SHP77 treated with DMSO at 0.1 percent for 48 hours (cell line): ENCODE measurements around the gene TRAF7.
"Not testable (repeated sequence)": the region's sequence is repeated elsewhere in the genome, so short reads cannot be mapped to it uniquely, and the experiment has no call there.

Experiments
- DNase-seq: peaks from one replicate; lab custom pipeline; 2025; lab: John Stamatoyannopoulos, UW

The TRAF7 gene

DNA sequence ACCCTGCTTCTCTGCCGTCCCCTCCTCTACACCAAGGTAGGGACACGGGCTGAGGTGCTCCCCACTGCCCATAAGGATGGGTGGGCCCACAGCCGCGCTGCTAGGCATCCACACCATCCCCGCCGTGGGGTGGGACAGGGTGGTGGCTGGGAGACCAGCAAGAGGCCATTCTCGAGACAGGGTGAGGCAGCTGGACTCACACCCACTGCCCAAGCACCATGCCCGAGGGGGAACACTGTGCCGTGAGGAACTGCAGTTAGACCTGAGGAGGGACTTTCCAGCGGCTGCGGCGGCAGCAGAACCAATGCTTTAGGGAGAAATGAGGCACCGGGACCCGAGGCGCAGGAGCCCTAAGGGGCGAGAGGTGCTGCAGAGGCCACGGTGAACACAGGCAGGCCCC is 33.2 kb upstream of the TRAF7 start:
- DNase-seq = no peak

DNA sequence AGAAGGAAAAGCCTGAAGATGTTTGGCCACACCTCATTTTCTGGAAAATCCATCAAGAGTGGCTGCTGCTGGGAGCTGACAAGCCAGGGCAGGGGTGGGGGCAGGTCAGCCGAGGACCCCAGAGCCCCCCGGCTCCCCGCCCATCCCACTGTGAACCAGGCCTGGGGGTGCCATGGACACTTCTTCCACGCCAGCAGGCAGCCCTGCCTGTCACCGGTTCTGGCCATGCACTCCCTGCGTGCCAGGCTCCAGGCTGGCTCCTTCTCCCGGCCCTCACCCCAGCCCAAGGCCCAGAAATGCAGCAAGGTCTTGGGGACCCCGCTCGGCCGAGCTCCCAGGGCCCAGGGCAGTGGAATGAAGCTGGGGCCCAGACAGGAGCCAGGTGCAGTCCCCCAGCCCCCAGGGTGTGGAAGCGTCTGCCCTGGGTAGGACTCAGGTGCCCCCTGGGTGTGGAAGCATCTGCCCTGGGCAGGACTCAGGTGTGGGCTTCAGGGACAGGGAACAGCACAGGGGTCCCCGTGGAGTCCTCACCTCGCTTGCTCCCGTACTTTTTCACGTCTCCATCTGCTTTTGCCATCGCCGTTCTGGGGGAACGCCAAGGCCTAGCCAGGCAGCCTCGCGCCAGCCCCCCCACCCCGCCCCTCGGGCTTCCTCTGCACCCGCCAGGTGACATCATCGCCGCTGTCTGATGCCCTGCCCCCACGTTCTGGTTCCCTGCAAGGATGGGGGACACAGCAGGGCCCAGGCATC is 32.5 kb upstream of the TRAF7 start:
- DNase-seq = not testable (repeated sequence)

DNA sequence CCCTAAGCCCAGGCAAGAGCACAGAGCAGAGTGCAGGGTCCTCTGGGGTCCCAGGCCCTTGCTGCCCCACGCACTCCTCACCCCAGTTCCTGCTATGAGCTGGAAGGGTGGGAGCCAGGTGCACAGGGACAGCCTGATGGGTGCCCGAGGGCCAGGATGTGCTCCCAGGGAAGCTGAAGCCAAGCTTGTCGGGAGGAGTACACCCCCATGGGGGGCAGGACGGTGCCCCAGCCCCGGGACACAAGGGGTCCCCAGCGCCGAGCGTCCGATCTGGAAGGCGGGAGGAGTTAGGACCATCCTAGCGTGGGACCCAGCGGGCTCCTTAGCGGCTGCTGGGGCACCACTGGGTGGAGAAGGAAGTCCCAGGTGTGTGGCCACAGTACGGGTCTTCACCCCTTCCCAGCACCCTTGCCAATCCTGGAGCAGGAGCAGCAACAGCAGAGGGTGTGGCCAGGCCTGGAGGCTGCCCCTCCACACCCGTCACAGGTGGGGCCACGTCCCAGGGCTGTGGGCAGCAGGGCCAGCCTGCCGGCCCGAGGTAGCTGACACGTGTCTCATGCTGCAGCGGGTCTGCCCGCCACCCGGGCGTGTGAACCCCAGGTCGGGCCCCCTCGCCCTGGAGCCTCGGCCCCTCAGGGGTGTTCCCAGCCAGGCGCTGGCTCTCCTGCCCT is 31.7 kb upstream of the TRAF7 start:
- DNase-seq = not testable (repeated sequence)

DNA sequence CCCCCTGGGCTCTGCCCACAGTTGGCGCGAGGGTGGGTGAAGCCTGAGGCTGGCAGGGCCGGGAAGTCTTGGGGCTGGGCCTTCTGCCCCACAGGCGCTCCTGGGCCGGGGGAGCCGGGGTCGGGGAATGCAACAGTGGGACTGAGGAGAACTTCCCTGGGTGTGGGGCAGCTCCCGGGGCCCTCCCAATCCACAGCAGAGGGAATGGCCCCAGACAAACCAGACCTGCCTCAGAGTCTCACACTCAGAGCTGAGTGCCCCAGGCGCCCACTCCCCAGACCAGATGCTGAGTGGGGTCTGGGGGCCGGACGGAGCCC is 31.2 kb upstream of the TRAF7 start:
- DNase-seq = not testable (repeated sequence)

DNA sequence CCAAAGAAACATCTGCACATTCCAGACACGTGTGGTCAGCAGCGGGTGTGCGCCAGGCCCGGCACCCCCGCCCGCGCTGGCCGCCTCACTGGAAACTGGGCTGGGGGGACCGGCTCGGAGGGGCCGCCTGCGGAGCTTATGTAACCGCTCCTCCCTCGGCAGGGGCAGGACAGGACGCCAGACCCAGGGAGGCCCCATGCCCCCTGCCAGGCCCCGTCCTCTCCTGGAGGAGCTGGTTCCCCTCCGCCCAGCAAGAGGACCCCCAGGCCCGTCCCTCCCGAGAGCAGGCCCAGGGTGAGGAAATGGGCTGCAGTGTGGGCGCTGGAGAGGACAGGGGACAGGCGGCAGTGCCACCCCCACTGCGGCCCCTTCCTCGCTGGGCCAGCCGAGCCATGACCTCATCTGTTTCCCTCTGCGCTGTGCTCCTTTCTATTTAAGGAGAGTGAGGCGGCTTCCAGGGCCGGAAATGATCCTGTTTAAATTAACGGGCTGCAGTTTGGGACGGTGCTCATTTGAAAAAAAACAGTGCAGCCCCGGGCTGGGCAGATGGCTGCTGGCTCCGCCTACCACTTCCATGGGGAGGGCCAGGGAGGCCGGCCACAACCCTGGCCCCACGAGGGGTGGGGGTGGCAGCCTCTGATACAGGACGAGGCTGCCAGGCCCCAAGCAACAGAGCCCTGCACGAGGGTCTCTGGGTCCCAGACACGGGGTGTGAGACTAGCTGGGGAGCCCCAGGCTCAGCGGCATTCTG is 30.7 kb upstream of the TRAF7 start:
- peak; percentile 46 for DNase-seq

DNA sequence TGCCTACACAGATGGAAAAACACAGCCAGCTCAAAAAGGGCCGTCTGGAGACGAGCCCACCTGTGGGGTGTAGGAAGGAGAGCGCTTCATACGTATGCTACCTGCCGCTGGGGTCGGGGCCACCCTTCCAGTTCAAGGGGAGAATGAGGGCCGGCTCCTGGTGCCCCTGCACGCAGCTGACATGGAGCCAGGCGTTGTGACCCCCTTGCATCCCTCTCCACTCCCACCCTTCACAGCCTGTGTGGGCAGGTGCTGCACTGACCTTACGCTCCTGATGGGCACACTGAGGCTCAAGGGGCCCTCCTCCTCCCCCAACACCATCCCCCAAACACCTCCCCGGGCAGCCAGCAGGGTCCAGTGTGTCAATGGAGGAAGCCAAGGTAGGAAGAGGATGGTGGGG is 30.0 kb upstream of the TRAF7 start:
- not testable (repeated sequence) for DNase-seq

DNA sequence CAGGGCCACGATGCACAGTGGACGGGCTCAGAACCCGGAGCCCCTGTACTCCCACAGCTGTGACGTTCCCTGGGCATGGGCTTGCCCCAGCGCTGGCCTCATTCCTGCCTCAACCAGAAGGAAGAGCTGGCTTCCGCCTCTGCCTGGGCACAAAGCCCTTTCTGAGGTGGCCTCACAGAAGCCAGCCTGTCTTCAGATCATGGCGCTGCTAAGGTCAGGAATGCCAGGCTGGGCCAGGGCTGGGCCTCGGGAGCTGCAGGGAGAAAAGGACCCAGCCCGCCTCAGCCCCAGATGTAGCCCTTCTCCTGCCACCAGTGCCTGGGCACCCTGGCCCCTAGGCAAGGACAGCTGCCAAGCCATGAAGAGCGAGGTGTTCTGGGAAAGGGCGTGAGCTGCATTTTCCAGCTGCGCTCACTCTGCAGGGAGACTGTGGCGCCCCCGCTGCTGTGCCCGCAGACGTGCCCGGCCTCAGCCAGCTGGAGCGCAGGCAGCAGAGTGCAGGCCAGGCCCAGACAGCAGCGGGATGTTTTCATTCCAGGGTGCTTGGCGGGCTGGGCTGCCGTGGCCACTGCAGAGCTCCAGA is 29.3 kb upstream of the TRAF7 start:
- not testable (repeated sequence) for DNase-seq

DNA sequence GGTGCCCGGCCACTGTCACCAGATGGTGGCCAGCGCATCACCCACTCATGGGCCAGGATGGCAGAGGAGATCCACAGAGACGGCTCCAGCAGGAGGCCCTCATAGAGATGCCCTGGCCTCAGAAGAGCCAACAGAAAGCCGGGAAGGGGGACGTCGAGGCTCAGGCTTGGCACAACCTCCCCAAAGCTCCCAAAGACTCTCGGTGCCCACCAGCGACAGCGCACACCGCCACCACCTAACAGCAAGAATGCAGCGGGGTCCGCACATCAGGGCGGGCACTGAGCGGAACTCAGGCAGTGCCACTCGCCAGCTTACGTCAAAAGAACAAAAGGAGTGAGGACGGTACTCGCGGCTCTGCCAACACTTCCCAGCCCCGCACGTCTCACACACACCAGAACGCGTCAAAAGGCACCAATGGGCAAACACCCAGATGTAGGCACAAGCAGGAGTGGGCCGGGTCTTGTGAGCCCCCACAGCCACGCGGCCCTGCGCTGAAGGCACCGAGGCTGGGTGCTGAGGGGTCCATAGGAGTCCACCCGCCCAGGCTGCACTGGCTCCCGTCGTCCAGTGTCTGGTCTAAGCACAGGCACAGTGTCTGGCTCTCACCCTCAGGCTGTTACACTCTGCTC is 28.5 kb upstream of the TRAF7 start:
- DNase-seq = not testable (repeated sequence)

DNA sequence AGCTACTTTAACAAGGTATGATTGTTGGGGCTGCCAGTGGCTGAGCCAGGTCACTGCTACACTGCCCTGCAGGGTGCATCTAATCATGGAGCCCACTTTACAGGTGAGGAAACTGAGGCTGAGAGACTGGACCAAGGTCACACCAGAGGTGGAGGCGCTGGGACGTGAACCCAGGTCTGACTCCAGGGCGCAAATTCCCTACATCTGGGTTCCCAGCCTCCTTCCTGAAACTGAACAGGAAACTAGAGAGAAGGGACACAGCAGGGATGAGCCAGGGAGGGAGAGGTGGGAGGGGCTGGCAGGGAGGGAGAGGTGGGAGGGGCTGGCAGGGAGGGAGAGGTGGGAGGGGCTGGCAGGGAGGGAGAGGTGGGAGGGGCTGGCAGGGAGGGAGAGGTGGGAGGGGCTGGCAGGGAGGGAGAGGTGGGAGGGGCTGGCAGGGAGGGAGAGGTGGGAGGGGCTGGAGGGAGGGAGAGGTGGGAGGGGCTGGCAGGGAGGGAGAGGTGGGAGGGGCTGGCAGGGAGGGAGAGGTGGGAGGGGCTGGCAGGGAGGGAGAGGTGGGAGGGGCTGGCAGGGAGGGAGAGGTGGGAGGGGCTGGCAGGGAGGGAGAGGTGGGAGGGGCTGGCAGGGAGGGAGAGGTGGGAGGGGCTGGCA is 27.8 kb upstream of the TRAF7 start:
- not testable (repeated sequence) for DNase-seq

DNA sequence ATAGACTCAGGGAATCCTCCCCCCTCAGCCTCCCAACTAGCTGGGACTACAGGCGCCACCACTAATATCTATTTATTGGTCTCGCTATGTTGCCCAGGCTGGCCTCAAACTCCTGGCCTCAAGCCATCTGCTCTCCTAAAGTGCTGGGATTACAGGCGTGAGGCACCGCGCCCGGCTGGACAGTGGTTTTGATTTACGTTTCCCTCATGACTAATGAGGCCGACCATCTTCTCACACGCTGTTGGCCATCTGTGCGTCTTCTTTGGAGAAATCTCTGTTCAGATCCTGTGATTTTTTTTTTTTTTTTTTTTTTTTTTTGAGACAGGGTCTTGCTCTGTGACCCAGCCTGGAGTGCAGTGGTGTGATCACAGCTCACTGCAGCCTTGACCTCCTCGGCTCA is 26.3 kb upstream of the TRAF7 start:
- DNase-seq = not testable (repeated sequence)

DNA sequence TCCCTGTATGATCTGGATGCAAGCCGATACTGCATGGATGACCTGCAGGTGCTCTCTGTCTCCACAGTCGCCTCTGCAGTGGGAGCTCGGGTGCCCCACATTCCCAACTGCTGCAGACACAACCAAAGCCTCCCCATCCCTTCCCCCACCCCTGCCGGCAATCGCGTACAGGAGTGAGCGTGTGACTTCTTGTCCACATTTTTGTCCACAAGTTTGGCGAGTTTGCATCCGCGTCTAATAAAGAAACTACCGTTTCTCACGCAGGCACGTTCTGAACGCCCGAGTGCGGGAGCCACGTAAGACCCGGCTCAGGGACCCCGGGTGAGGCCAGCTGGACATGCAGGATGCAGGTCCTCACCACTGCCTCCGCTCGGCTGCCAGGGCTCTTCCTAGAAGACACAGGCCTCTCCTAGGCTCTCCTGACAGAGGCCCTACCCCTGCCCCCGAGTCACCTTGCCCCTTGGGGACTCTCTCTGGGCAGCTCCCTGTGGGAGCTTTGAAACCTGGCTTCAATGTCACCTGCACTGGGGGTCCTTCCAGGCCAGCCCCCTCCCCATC is 25.6 kb upstream of the TRAF7 start:
- DNase-seq = not testable (repeated sequence)

DNA sequence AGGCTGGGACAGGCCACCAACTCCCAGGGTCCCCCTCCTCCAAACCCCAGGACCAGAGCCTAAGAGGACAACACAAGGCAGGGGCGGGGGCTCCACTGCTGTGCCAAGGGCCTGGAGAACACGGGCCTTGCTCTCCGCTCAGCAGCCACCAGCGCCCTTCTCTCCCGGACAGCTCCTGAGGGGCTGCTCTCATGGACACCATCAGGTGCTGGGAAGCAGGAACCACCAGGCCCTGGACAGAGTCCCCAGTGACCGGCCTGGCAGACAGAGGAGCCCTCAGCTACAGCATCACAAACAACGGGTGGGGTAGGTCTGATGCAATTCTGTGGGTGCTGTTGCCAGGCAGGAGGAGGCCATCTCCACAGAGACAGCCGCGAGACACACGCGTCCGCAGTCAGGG is 21.8 kb upstream of the TRAF7 start:
- not testable (repeated sequence) for DNase-seq

DNA sequence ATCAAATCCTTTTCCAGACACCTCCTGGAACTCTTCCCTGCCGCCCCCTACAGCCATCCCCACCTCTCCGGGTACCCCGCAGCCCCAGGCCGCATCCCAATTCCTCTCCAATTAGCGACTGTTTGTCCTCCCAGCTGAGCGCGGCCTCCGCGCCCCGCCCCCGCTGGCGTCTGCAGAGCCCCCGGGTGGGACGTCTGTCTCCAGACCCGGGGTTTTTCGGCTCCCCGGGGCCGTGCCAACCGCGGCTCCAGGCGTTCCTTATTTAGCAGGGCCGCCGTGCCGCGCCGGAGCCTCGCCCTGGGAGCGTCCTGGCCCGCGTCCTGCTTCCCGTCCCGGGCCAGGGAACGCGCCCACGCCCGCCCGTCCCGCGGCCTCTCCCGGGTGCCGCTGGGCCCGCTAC is 20.5 kb upstream of the TRAF7 start:
- not testable (repeated sequence) for DNase-seq

DNA sequence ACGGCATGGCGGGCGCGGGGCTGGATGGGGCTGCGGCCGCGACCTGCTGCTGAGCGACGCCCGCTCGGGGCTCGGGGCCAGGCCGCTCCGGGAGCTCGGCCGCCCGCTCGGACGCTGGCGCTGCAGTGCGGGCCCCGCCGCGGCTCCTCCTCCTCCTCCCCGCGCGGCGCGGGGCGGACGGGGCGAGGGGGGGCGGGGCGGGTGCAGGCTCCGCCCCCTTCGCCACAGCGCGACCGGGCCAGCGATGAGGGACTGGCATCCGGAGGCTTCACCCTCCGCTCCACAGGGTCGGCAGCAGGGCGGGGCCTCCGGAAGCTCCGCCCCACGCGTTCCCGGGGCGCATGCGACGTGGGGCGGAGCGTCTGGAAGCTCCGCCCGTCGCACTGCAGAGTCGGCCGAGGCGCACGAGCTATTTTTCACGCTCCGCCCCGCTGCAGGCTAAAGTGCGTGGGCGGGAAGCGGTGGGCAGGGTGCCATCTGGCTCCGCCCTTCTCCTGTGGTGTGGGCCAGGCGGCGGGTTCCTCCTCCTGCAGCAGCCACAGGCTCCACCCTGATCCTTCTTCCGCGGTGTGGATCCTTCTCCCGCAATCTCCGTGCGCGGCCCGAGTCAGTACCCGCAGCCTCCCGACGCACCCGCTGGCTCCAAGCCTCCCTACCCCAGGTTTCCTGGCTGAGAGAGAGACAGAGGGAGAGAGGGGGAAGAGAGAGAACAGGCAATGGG is 19.7 kb upstream of the TRAF7 start, which contains the start of gene PKD1:
Gene PKD1, minus strand, starts transcription at position 129 of the 721 bp plus-strand sequence. CDS start 209 bp downstream, outside the sequence.
- peak; percentile 70 for DNase-seq

DNA sequence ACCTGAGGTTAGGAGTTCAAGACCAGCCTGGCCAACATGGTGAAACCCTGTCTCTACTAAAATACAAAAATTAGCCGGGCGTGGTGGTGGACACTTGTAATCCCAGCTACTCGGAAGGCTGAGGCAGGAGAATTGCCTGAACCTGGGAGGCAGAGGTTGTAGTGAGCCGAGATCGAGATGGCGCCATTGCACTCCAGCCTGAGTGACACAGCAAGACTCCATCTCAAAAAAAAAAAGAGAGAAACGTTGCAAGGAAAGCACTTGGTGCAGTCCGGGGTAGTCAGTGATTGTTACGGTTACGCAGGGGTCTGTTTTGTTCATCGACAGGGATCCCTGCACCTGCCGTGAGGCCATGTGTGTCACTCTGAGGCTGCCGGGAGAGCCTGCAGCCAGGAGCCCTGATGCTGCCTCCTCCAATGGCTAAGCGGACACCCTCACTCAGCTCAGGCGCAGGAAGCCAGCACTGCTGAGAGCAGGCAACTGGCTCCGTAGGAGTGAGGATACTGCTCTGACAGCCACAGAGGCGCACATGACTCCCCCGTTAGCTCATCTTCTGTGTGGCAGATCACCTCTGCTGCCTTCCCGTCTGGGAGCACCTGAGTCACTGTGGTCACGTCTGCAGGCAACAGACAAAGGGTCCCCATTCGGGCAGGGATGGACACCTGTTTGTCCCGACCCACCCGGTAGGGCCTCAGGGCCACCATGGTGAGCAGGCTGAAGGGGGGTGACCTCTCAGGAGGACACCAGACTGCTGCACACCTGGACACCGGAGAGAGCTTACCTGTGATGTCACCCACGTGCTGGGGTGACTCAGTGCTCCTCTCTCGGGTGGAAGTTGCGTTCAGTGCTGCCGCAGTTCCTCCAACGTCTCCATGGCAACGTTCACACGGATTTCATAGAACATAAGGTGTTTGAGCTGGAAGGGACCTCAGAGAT is 12.4 kb upstream of the TRAF7 start:
- DNase-seq = no peak

DNA sequence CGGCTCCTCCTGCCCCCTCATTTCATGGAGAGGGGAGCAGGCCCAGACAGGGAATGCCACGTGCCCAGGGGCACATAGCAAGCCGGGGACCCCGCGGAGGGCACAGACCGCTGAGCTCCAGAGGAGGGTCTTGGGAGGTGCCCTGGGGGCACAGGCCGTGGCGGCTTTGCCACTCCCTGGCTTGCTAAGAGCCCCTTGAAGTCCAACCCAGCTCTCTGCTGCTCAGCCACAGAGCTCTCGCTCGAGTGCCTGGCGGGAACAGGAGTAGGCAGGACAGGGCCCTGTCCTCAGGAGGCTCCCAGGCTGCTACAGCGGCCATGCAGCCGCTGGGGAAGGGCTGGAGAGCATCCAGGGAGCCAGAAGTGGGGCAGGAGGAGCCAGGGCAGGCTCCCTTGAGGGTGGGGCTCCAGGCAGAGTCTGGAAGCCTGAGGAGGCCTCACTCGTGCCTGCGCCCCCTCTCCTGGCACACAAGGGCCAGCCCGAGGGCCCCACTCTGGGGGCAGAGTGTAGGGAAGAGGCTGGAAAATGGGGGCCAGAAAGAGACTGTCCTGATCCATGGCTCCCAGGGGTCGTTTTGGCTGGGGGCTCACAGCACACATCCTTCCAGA is 11.6 kb upstream of the TRAF7 start:
- DNase-seq = no peak

DNA sequence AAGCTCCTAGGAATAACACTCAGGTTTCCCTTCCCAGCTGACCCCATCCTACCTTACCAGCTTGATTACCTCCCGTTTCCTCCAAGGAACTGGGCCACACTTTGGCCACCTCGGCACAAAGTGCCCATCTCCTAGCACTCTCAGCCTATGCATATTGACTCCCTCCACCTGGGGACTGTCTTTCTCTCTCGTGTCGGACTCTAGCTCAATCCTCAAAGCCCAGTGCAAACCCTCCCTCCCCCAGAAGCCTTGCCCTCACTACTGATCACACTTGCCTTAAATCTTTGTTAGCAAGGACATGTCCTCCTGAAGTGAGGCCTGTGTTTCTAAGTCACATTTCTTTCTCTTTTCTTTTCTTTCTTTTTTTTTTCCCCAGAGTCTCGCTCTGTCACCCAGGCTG is 9.7 kb upstream of the TRAF7 start:
- DNase-seq = no peak

DNA sequence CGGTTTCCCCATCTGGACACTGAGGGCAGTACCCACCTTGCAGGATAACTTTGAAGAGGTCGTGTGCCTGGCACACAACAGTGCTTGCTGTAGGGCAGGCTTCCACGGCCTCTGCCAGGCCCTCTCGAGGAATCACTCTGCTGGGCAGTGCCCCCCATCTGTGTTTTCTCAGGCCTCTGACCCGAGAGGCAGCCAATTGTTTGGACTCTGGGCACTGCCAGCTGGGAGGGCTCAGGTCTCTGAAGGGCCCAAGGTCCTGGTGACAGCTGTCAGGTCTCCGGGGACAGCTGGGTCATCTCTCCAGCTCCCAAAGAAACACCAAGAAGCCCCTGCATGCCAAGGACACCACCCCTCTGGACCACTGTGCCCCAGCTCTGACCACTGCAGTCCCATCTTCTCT is 8.2 kb upstream of the TRAF7 start:
- DNase-seq = no peak
